Ovary (tissue), 3 donors: ENCODE data around the gene TPRG1L.

Source experiments
- CTCF ChIP-seq, 3 donors: fragments of 450-650 bp in 2 of 3; fragments of 200-600 bp in 1 of 3; IDR thresholded peaks; one replicate each; pipeline versions ENCODE4 v1.5.1 to v1.8.0; 2016 to 2022; ENCODE audit warnings: antibody characterized with exemption in 3 of 3, mild to moderate bottlenecking in 1 of 3
- POLR2A ChIP-seq: fragments of 450-650 bp; IDR thresholded peaks from one replicate; pipeline ENCODE4 v1.6.1; 2017; ENCODE audit warnings: antibody characterized with exemption, mild to moderate bottlenecking, moderate library complexity
- donor health status: DM: no; HTN: no; CAD: no.

GRCh38 chr1:3590951-3591865 is 33.6 kb upstream of the TPRG1L start:
- TF ChIP-seq CTCF (IDR thresholded peaks at IDR 0.05): no peak
- no peak for TF ChIP-seq POLR2A
